SHP77 treated with DMSO at 0.1 percent for 48 hours (cell line): ENCODE measurements around the gene CADPS.
A peak's percentile ranks its signal among the peaks of the same experiment; 100 is the strongest.

Source experiments
- DNase-seq: peaks from one replicate; lab custom pipeline; 2025; lab: John Stamatoyannopoulos, UW

The CADPS gene

GRCh38 chr3:62636235-62636826, 238.9 kb downstream of the CADPS start:
- DNase-seq: no peak

- DNase-seq: no peak
Measured at GRCh38 chr3:62632510-62633294, 242.5 kb downstream of the CADPS start.

GRCh38 chr3:62631488-62631887, 243.7 kb downstream of the CADPS start:
- DNase-seq: no peak

GRCh38 chr3:62630664-62631063, 244.6 kb downstream of the CADPS start:
- DNase-seq: no peak

GRCh38 chr3:62625268-62625667, 249.9 kb downstream of the CADPS start:
- DNase-seq: no peak

- no peak for DNase-seq
Measured at GRCh38 chr3:62624185-62624584, 251.0 kb downstream of the CADPS start.

- DNase-seq: peak; percentile 36
Measured at GRCh38 chr3:62622553-62623174, 252.6 kb downstream of the CADPS start.

- no peak for DNase-seq
Measured at GRCh38 chr3:62621925-62622324, 253.3 kb downstream of the CADPS start.

GRCh38 chr3:62621176-62621575, 254.0 kb downstream of the CADPS start:
- DNase-seq: no peak

- DNase-seq: no peak
Measured at GRCh38 chr3:62615258-62615849, 259.9 kb downstream of the CADPS start.

- no peak for DNase-seq
Measured at GRCh38 chr3:62614527-62614926, 260.7 kb downstream of the CADPS start.

- no peak for DNase-seq
Measured at GRCh38 chr3:62611541-62612240, 263.5 kb downstream of the CADPS start.

- no peak for DNase-seq
Measured at GRCh38 chr3:62607287-62608029, 267.8 kb downstream of the CADPS start.

- no peak for DNase-seq
Measured at GRCh38 chr3:62605413-62606068, 269.7 kb downstream of the CADPS start.

- no peak for DNase-seq
Measured at GRCh38 chr3:62604751-62605351, 270.4 kb downstream of the CADPS start.

GRCh38 chr3:62604298-62604697, 270.9 kb downstream of the CADPS start:
- DNase-seq: no peak

GRCh38 chr3:62602987-62603386, 272.2 kb downstream of the CADPS start:
- no peak for DNase-seq

GRCh38 chr3:62602129-62602770, 273.0 kb downstream of the CADPS start:
- DNase-seq: no peak

GRCh38 chr3:62601238-62602070, 273.8 kb downstream of the CADPS start:
- DNase-seq: no peak
